NCI-H1694 (cell line): Measurements from ENCODE around the gene OPCML.
"Not testable (repeated sequence)": the region's sequence is repeated elsewhere in the genome, so short reads cannot be mapped to it uniquely, and the experiment has no call there.

ENCODE experiments used
- DNase-seq: peaks from one replicate; lab custom pipeline; 2025; lab: John Stamatoyannopoulos, UW

Gene OPCML

GRCh38 chr11:132429685-132430084 lies 1102.6 kb downstream of the OPCML start:
- DNase-seq = no peak

GRCh38 chr11:132427611-132428010 lies 1104.7 kb downstream of the OPCML start:
- no peak for DNase-seq

GRCh38 chr11:132424433-132424832 lies 1107.9 kb downstream of the OPCML start:
- no peak for DNase-seq

- DNase-seq = no peak
Observed at GRCh38 chr11:132423266-132423665, 1109.0 kb downstream of the OPCML start.

GRCh38 chr11:132422722-132423121 lies 1109.6 kb downstream of the OPCML start:
- no peak for DNase-seq

GRCh38 chr11:132421555-132421954 lies 1110.7 kb downstream of the OPCML start:
- no peak for DNase-seq

GRCh38 chr11:132414451-132414850 lies 1117.8 kb downstream of the OPCML start:
- DNase-seq = no peak

- no peak for DNase-seq
Observed at GRCh38 chr11:132410383-132410782, 1121.9 kb downstream of the OPCML start.

GRCh38 chr11:132409573-132410355 lies 1122.5 kb downstream of the OPCML start:
- no peak for DNase-seq

- no peak for DNase-seq
Observed at GRCh38 chr11:132408877-132409276, 1123.4 kb downstream of the OPCML start.

- no peak for DNase-seq
Observed at GRCh38 chr11:132405728-132406127, 1126.6 kb downstream of the OPCML start.

GRCh38 chr11:132402071-132402684 lies 1130.1 kb downstream of the OPCML start:
- peak; percentile 46 for DNase-seq

GRCh38 chr11:132396318-132396717 lies 1136.0 kb downstream of the OPCML start:
- no peak for DNase-seq

- DNase-seq = no peak
Observed at GRCh38 chr11:132395434-132395833, 1136.9 kb downstream of the OPCML start.

GRCh38 chr11:132379540-132379939 lies 1152.8 kb downstream of the OPCML start:
- DNase-seq = no peak

GRCh38 chr11:132373405-132374143 lies 1158.7 kb downstream of the OPCML start:
- DNase-seq = no peak

GRCh38 chr11:132370114-132370513 lies 1162.2 kb downstream of the OPCML start:
- DNase-seq = not testable (repeated sequence)

GRCh38 chr11:132367293-132367692 lies 1165.0 kb downstream of the OPCML start:
- DNase-seq = no peak

GRCh38 chr11:132365650-132366049 lies 1166.7 kb downstream of the OPCML start:
- DNase-seq = no peak
